GM23338 (cell line): Measurements from ENCODE around the gene TERT. TPM values are rescaled to one million over a fixed set of nuclear protein-coding genes. Genes with fewer than 3 reads are reported as not detected.

Source experiments
- ATAC-seq: fragments of 200-7000 bp; cut with Tn5 transposase; 3 replicates; pipeline ENCODE4 v1.9.1; 2020
- DNase-seq: peaks from one replicate; pipeline ENCODE4 v3.0.0-alpha.2; 2015; ENCODE audit warnings: low spot score
- H2AFZ ChIP-seq: fragments of 200-600 bp; sonication (generic); 2 replicates; pipeline ENCODE4 v1.8.0; 2016; ENCODE audit warnings: antibody characterized with exemption, mild to moderate bottlenecking, moderate library complexity
- H3F3A ChIP-seq: fragments of 200-600 bp; sonication (generic); replicated peaks from 2 replicates; pipeline ENCODE4 v1.8.0; 2017; ENCODE audit warnings: antibody characterized with exemption, mixed run types, low read depth
- H3K27ac ChIP-seq: fragments of 200-600 bp; sonication (generic); 2 replicates; pipeline ENCODE4 v1.6.1; 2016; ENCODE audit warnings: low read depth
- H3K27me3 ChIP-seq: fragments of 200-600 bp; sonication (generic); 2 replicates; pipeline ENCODE4 v1.8.0; 2016; ENCODE audit warnings: mild to moderate bottlenecking, mixed run types, moderate library complexity; ENCODE audit not compliant: insufficient read depth
- H3K36me3 ChIP-seq: fragments of 200-600 bp; sonication (generic); 2 replicates; pipeline ENCODE4 v1.8.0; 2016; ENCODE audit warnings: mild to moderate bottlenecking; ENCODE audit not compliant: insufficient read depth
- H3K4me1 ChIP-seq: fragments of 200-600 bp; sonication (generic); 2 replicates; pipeline ENCODE4 v1.8.0; 2016; ENCODE audit warnings: mild to moderate bottlenecking, moderate library complexity; ENCODE audit not compliant: insufficient read depth
- H3K4me2 ChIP-seq: fragments of 200-600 bp; sonication (generic); 2 replicates; pipeline ENCODE4 v1.7.1; 2017; ENCODE audit warnings: mixed run types
- H3K4me3 ChIP-seq: fragments of 200-600 bp; sonication (generic); 2 replicates; pipeline ENCODE4 v1.6.1; 2016; ENCODE audit warnings: mixed run types
- H3K79me2 ChIP-seq: fragments of 200-600 bp; sonication (generic); replicated peaks from 2 replicates; pipeline ENCODE4 v1.8.0; 2017; ENCODE audit warnings: mild to moderate bottlenecking; ENCODE audit not compliant: insufficient read depth
- H3K9me2 ChIP-seq: fragments of 200-600 bp; sonication (generic); 2 replicates; pipeline ENCODE4 v1.8.0; 2017; ENCODE audit not compliant: insufficient read depth
- H4K20me1 ChIP-seq: fragments of 200-600 bp; sonication (generic); replicated peaks from 2 replicates; pipeline ENCODE4 v1.8.0; 2017; ENCODE audit warnings: mild to moderate bottlenecking; ENCODE audit not compliant: insufficient read depth
- H3K27ac Mint-ChIP-seq: 2 replicates; pipeline ENCODE4 v1.8.0; 2020; ENCODE audit warnings: inconsistent platforms, mild to moderate bottlenecking, moderate library complexity, mixed read lengths
- H3K27me3 Mint-ChIP-seq: 3 replicates; pipeline ENCODE4 v1.8.0; 2022; ENCODE audit warnings: low read depth, mild to moderate bottlenecking, moderate library complexity, mixed read lengths, inconsistent platforms; ENCODE audit not compliant: insufficient read depth, poor library complexity
- H3K36me3 Mint-ChIP-seq: 3 replicates; pipeline ENCODE4 v1.8.0; 2021; ENCODE audit warnings: low read depth, mild to moderate bottlenecking, inconsistent platforms, moderate library complexity, mixed read lengths
- H3K4me1 Mint-ChIP-seq: 3 replicates; pipeline ENCODE4 v1.8.0; 2020; ENCODE audit warnings: mild to moderate bottlenecking, inconsistent platforms, mixed read lengths
- H3K4me3 Mint-ChIP-seq: 3 replicates; pipeline ENCODE4 v1.8.0; 2021; ENCODE audit warnings: moderate library complexity, mild to moderate bottlenecking, inconsistent platforms, mixed read lengths
- H3K9me3 Mint-ChIP-seq: 3 replicates; pipeline ENCODE4 v1.8.0; 2020; ENCODE audit warnings: moderate library complexity, mild to moderate bottlenecking, inconsistent platforms, mixed read lengths
- CREB1 ChIP-seq: fragments of 250-450 bp; sonication (Bioruptor Pico); IDR thresholded peaks from 2 replicates; pipeline ENCODE4 v1.5.0; 2020; ENCODE audit warnings: low read depth, mild to moderate bottlenecking, moderate library complexity
- EZH2phosphoT487 ChIP-seq: fragments of 200-600 bp; sonication (generic); IDR thresholded peaks from one replicate; pipeline ENCODE4 v1.8.1; 2018; ENCODE audit warnings: antibody characterized with exemption; ENCODE audit not compliant: unreplicated experiment
- JUNB ChIP-seq: IDR thresholded peaks from one replicate; pipeline ENCODE4 v1.6.1; 2016; ENCODE audit warnings: antibody characterized with exemption; ENCODE audit not compliant: unreplicated experiment
- NANOG ChIP-seq: IDR thresholded peaks from 2 replicates; pipeline ENCODE4 v1.6.1; 2016; ENCODE audit warnings: antibody characterized with exemption, borderline replicate concordance
- STAT1 ChIP-seq: IDR thresholded peaks from one replicate; pipeline ENCODE4 v1.6.1; 2016; ENCODE audit warnings: antibody characterized with exemption; ENCODE audit not compliant: unreplicated experiment
- ZNF331 ChIP-seq: fragments of 250-450 bp; sonication (Bioruptor Pico); IDR thresholded peaks from 2 replicates; pipeline ENCODE4 v1.5.0; 2020; ENCODE audit warnings: low read depth, mild to moderate bottlenecking, moderate library complexity
- ZNF462 ChIP-seq: fragments of 250-450 bp; sonication (Bioruptor Pico); IDR thresholded peaks from 2 replicates; pipeline ENCODE4 v1.5.0; 2020; ENCODE audit warnings: mild to moderate bottlenecking, moderate library complexity
- polyA plus RNA-seq: library from polyadenylated mRNA; unstranded; fragments of >200 nt; fragmentation: Nextera tagmentation; extraction: Ambion mirVana; gene quantifications from 2 replicates; pipeline ENCODE4 v1.2.1, GENCODE V29; 2016
- total RNA-seq: library from RNA; depleted of rRNA; stranded (reverse); fragments of >200 nt; shearing (Covaris generic); gene quantifications from 2 replicates; pipeline ENCODE4 v1.2.3, GENCODE V29; 2014

Gene TERT
- total and polyA plus RNA-seq, 2 experiments from 2014 or later: 9.8 to 46.4 TPM

GRCh38 chr5:1304033-1304432 lies 9.2 kb upstream of the TERT start:
- Histone ChIP-seq H3K27me3 (no peaks in the 10 kb centered on the region), H3K4me2 (no peak overlapping the region), H3K9me2 (no peaks in the 10 kb centered on the region), H3K4me3 (no peak overlapping the region), H3F3A (no peaks in the 10 kb centered on the region), H3K36me3 (no peaks in the 10 kb centered on the region), H3K27ac (no peak overlapping the region), H4K20me1 (no peaks in the 10 kb centered on the region), H3K4me1 (no peaks in the 10 kb centered on the region), H2AFZ (no peak overlapping the region), H3K79me2 (no peaks in the 10 kb centered on the region)
- no peak for ATAC-seq
- Mint-ChIP-seq H3K4me1 (no peaks in the 10 kb centered on the region), H3K27ac (no peak overlapping the region), H3K4me3 (no peak overlapping the region), H3K27me3 (peaks cover 8% of the 10 kb centered on the region), H3K36me3 (no peaks in the 10 kb centered on the region), H3K9me3 (no peaks in the 10 kb centered on the region; the same call in 2 of the 3 replicates)
- DNase-seq: no peak
- TF ChIP-seq JUNB (no peak), EZH2phosphoT487 (no peak), ZNF462 (CRISPR knock-in tag) (no peak), ZNF331 (CRISPR knock-in tag) (no peak), STAT1 (no peak)

DNA sequence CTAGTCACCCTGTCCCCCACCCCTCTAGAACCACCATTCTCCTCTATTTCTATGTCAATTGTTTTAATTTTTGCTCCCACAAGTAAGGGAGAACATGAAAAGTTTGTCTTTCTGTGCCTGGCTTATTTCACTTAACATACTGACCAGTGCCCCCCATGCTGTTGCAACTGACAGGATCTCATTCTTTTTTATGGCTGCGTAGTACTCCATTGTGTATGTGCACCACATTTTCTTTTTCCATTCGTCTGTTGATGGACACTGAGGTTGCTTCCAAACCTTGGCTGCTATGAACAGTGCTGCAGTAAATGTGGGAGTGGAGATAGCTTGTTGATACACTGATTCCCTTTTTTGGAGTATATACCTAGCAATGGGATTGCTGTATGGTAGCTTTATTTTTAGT lies 7.4 kb upstream of the TERT start:
- Histone ChIP-seq H3F3A (no peaks in the 10 kb centered on the region), H4K20me1 (no peaks in the 10 kb centered on the region), H3K4me1 (no peaks in the 10 kb centered on the region), H3K4me3 (no peak overlapping the region), H3K79me2 (no peaks in the 10 kb centered on the region), H3K27ac (no peak overlapping the region), H3K4me2 (no peak overlapping the region), H2AFZ (no peak overlapping the region), H3K27me3 (no peaks in the 10 kb centered on the region), H3K36me3 (no peaks in the 10 kb centered on the region), H3K9me2 (no peaks in the 10 kb centered on the region)
- Mint-ChIP-seq H3K27me3 (peaks cover 6% of the 10 kb centered on the region), H3K4me3 (no peak overlapping the region), H3K27ac (no peak overlapping the region), H3K9me3 (no peaks in the 10 kb centered on the region; the same call in 2 of the 3 replicates), H3K36me3 (no peaks in the 10 kb centered on the region), H3K4me1 (no peaks in the 10 kb centered on the region)
- no peak for DNase-seq
- TF ChIP-seq NANOG: no peak
- TF ChIP-seq EZH2phosphoT487: no peak
- TF ChIP-seq CREB1 (CRISPR knock-in tag): no peak
- ATAC-seq: no peak
